Left renal pelvis (tissue), 4 donors: ENCODE results near the gene ZHX3. TPM values are rescaled to one million over a fixed set of nuclear protein-coding genes. Genes with fewer than 3 reads are reported as not detected.
A peak's percentile ranks its signal among the peaks of the same experiment; 100 is the strongest.

Experiments used
- DNase-seq, 4 donors: peaks; one replicate each; pipeline ENCODE4 v3.0.0-alpha.2; 2013; ENCODE audit warnings: low read depth in 4 of 4, low spot score in 3 of 4
- polyA plus RNA-seq, 4 donors: library from polyadenylated mRNA; unstranded; fragments of 120-200 nt; gene quantifications; one replicate each; pipeline ENCODE4 v1.2.1, GENCODE V29; 2013; ENCODE audit not compliant: insufficient read length in 4 of 4

The ZHX3 gene
- polyA plus RNA-seq, 4 donors, result 14.1 to 24.8 (median 22.6) TPM

DNA sequence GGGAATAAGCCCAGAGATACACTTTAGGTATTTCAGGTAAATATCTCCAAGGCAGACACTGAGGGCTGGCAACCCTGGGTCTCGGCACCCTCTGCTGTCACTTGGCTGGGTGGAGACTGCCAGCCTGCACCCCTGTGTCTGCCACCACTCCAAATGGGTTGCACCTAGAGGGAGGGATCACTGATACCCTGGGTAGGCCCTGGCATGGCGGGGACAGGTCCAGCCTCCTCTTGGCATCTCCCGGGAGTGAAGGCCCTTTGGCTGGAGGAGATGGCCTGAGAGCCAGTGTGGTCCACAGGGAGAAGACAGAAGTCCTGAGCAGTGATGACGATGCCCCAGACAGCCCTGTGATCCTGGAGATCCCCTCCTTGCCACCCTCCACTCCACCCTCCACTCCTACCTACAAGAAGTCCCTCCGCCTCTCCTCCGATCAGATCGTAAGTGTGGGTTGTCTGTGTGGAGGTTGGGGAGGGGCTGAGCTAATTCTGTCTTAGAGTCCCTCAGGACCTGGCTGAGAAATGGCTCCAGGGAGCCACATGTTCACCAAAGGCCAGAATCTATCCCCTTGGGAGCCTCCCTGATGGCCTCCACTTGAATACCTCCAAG lies 38.2 kb upstream of the ZHX3 start:
- no peak for DNase-seq

GRCh38 chr20:41355192-41355591 lies 37.7 kb upstream of the ZHX3 start:
- no peak for DNase-seq

DNA sequence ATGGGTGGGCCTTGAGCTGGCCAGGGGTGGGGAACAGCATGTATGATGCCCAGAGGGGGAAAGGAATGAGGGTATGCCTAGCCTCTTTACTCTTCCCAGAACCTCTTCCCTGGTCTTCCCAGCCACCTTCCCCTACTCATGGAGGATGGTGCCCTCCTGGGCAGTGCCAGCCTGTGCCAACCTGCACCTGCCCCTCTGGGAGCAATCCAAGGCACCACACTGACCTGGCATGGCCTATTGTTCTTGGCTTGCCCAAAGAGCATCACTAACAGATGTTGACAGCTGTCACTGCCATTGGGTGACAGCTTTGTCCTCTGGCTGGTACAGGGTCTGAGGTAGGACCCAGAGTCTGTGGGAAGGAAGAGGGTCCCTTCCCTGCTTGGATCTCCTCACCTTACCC lies 36.0 kb upstream of the ZHX3 start:
- no peak for DNase-seq

DNA sequence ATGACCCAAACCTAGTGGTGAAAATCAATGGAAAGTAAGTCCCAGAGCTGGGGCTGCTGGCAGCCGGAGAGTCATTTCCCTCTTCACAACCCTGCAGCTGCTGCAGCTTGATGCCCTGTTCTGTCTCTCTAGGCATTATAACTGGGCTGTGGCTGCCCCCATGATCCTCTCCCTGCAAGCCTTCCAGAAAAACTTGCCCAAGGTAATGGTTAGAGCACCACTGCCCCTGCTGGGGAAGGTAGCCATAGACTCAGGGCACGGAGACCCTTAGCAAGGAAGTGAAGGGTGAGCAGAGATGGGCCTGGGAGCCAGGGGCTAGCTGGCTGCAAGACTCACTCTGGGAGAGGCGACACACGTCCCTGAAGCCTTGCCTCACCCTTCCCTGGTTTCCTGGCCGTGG lies 35.1 kb upstream of the ZHX3 start:
- no peak for DNase-seq

DNA sequence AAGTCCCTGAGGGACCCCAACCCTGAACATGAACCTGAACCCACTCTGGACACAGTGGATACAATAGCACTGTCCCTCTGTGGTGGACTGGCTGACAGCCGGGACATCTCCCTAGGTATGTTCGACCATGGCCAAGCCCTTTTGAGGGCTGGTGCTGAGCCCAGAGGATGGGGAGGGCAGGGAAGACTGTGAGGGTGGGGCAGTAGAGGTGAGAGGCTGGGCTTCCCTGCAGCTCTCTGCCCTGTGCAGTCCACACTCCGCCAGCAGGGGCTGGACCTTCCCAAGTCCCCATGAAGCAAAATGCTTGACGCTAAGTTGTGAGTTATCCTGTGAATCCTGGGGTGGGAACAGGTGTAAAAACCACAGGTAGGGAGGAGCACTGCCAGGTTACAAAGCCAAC lies 34.6 kb upstream of the ZHX3 start:
- no peak for DNase-seq

DNA sequence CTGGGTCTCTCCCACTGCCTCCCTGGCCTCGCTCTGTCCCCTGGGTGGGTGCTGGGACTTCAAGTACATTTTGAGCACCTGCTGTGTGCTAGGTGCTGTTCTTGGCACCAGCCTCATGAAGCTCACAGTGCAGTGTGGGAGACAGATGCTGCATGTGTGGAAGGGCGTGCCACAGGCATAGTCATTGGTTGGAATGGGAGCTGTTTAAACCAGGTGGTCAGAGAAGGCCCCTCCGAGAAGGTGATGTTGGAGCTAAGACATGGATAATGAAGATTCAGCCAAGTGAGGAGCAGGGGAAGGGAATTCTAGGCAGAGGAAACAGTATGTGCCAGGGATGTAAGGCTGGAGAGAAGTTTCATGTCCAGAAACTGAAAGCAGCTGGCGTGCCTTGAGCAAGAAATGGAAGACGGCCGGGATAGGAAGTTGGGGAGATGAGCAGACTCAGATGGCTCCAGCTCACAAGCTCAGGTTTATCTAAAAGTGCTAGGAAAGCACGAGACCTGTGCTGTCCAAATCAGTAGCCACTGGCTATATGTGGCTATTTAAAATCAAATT lies 33.0 kb upstream of the ZHX3 start:
- no peak for DNase-seq

DNA sequence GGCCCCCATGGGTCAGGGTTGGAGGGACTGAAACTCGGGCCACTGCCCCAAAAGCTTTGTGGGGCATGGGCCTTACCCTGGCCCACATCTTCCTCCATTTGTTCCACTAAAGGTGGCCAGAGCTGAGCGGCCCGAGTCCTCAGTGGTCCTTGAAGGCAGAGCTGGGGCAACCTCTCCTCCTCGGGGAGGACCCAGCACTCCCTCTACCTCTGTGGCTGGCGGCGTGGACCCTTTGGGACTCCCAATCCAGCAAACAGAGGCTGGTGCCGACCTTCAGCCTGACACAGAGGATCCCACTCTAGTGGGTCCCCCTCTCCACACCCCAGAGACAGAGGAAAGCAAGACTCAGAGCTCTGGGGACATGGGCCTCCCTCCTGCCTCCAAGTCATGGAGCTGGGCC lies 32.4 kb upstream of the ZHX3 start:
- no peak for DNase-seq

DNA sequence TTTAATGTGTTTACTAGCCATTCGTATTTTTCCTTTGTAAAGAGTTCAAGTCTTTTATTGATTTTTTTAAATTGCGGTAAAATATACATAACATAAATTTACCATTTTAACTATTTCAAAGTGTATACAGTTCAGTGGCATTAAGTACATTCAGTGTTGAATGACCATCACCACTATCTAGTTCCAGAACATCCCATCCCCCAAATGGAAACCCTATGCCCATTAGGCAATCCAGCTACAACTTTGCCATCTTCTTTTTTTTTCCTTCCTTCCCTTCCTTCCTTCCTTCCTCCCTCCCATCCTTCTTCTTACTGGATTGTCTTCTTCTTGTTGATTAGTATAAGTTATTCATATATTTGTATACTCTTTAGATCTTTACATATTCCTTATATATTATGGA lies 31.7 kb upstream of the ZHX3 start:
- no peak for DNase-seq

GRCh38 chr20:41348430-41349172 lies 31.1 kb upstream of the ZHX3 start:
- no peak for DNase-seq

GRCh38 chr20:41347523-41348429 lies 30.2 kb upstream of the ZHX3 start:
- no peak for DNase-seq

DNA sequence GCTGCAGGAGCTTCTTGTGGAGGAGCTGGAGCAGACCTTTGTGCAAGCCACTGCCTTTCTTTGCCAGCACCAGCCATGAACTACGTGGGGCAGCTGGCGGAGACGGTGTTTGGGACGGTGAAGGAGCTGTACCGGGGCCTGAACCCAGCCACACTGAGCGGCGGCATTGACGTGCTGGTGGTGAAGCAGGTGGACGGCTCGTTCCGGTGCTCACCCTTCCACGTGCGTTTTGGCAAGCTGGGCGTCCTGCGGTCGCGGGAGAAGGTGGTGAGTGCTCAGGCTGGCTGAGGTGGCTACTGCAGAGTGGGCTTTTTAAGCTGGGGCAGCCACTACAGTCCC lies 28.2 kb upstream of the ZHX3 start:
- DNase-seq, result no peak

DNA sequence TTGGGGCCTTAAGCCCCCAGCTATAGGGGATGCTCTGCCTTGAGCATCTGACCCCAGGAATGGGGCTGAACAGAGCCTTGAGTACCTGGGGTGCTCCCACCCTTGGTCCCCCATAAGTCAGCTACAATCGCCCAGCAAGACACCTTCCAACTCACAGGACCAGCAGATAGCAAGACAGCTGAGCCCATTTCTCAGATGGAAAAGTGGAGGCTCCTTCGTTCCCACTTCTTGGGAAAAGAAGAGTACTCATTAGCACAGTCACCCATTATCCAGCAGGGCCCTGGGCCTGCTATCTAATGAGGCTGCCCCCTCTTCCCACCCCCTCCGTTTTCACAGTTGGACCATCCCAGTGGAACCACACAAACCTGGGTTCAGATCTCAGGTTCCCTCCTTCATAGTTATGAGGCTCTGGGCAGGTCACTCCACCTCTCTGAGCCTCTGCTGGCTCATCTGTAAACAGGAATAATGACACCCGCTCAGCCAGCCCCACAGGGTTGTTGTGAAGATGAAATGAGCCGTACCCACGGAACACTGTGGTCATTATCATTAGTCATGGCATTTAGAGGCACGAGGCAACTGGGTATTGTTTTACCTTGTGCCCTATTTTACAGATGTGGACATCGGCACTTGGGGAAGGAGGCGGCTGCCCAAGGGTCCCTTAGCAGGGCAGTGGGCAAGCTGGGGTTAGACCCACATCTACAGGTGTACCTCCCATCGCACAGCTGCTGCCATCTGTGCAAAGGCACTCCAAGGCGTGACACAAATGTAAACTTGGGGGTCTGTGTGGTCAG lies 27.6 kb upstream of the ZHX3 start:
- no peak for DNase-seq

DNA sequence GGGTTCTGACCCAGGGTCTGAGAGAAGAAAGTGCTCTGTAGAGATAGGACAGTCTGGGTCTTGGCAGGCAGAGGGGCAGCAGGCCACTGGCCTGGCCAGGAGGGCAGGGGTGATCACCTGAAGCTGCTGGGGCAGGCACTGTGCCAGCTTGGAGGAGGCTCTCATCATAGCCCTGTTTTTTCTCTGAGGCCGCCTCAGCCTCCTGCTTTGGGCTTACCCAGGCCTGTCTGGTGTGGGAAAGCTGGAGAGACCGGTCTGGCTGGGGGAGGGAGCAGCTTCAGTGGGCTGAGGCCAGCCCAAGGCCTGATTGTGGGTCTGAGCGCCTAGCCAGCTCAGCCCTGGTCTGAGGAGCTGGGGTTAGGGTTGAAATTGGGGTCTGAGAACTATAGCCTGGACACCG lies 26.9 kb upstream of the ZHX3 start:
- DNase-seq, result no peak

DNA sequence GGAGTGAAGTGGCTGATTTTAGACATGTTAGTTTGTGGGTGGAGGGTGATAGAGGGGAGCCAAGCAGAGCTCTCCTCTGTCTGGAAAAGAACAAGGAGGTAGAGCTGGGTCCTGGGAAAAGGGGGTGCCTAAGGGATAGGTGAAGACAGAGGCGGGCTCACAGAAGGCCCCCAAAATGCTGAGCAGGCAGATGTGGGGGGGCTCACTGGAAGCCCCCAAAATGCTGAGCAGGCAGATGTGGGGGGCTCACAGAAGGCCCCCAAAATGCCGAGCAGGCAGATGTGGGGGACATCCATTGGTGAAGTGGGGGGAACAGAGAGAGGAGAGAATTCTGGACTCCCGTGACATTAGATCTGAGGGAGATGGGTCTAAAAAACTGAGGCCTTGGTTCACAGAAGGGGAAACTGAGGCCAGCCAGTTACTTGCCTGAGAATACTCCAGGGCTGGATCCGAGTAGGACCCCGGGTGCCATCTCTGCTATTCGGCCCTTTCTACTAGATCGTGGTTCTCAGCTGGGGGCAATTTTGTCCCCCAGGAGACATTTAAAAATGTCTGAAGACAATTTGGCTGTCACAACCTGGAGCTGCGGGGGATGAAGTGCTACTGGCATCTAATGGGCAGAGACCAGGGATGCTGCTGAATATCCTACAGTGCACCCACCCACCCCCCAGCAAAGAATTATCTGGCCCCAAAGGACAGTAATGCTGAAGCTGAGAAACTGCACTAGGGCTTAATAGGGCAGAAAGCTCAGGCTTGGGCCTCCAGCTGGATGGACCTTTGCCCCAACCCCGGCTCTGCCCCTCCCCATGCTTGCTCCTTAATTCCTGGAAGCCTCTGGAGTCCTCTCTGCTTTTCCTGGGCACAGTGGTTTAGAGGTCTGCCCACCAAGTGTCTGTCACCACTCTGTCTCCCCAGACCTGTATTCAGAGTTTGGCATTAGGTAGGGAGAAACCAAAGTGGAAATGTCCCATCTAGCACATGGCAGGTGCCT lies 25.2 kb upstream of the ZHX3 start:
- no peak for DNase-seq

- peak in 2 of 4 donors; percentile 70 to 71 for DNase-seq
Measured at GRCh38 chr20:41340327-41341055, 23.0 kb upstream of the ZHX3 start, which contains the start of gene LPIN3. Gene LPIN3, plus strand, starts transcription at chr20:41340821. Its CDS starts 4,983 bp downstream, at chr20:41345804.

DNA sequence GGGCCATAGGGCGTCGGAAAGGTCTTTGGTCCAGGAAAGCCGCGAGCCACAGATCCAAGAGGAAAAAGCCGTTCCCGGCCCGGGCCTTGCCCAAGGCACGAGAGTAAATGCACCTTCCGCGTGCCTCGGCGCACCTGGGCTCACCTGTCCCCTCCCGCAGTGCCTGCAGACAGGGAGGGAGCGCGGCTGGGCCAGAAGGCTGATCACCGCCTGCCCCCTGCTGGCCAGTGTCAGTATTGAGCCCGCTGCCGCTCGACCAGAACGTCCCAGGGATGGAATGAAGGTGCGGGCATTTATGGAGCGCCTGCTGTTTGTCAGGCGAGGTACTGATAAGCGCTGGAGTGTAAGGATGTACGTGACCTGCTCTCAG lies 22.4 kb upstream of the ZHX3 start:
- peak in 1 of 4 donors; percentile 59 for DNase-seq

DNA sequence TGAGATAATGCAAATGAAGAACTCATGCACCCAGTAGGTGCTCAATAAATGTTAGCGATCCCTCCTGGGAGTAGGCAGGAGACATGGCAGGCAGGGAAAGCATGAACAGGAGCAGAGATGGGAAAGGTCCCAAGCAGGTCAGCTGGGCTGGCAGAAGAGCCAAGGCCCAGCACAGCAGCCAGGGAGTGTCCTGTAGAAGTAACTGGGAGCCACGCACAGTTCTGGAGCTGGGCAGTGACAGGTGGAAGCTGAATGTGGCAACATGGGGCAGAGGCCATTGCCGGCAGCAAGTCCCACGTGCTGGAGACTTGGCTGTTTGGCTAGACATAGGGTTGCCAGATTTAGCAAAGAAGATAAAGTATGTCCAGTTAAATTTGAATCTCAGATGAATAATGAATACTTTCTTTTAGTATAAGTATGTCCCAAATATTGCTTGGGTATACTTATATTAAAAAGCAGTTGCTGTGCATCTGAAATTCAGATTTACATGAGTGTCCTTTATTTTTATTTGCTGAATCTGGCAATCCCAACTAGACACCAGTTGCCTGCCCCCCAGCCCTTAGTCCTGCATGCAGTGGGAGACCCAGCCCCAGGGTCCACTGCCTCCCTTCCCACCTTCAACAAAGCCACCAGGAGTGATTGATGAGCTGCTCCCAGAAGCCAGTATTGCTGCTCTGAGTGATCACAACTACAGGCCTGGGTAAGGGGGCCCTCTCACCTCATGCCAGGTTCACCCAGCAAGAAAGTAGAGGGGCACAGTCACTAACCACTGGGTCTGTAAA lies 19.4 kb upstream of the ZHX3 start:
- DNase-seq, result no peak

DNA sequence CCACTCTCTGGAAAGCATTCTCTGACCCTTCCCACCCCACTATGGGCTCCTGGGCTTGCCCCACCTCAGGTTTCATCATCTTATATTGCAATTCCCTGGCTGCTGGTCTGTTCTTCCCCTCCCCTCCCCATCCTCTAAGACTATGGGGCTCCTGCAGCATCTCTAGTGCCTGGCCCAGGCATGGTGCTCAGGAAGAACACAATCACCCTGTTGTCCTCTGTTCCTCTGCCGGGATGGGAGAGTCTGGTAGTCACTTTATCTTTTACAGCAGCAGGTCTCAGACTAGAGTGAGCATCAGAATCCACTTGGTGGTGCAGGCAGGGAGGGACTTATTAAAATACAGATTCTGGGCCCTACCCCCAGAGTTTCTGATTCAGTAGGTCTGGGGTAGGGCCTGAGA lies 18.1 kb upstream of the ZHX3 start:
- no peak for DNase-seq
